Tibial nerve (tissue), 4 donors: ENCODE results near the gene MAML3.

Experiments
- EP300 ChIP-seq, 2 donors: sonication (generic); formaldehyde crosslinking; IDR thresholded peaks; one replicate each; pipeline ENCODE4 v1.6.1; 2017; ENCODE audit warnings: antibody characterized with exemption in 2 of 2, mild to moderate bottlenecking in 1 of 2
- TF ChIP-seq, protein P1 (sequence below), 5 experiments: fragments of 200-600 bp in 3 of 5; fragments of 450-650 bp in 2 of 5; sonication (generic) in 3 of 5; IDR thresholded peaks; one replicate each; pipeline ENCODE4 v1.5.1; 2016 to 2019; ENCODE audit warnings: antibody characterized with exemption in 5 of 5, mild to moderate bottlenecking in 3 of 5, moderate library complexity in 2 of 5

DNA sequence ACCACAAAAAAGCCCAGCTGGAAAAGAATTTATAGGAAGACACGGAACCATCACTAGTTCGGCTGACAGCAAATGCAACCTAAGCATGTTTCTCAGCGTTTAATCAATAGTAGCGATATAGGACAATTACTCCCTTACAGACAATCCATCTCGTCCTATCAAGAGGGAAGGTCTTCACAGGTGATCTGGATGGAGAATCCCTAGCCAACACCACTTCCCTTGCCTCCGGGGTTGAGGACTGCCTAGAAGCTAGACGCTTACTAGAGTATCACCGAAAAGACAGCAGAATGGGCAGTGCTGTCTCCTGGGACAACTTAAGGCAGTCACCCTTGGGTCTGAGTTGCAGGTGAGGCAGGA lies 32.1 kb upstream of the MAML3 start:
- no peak for TF ChIP-seq EP300 (IDR thresholded peaks at IDR 0.05)
- TF ChIP-seq, protein P1, sequence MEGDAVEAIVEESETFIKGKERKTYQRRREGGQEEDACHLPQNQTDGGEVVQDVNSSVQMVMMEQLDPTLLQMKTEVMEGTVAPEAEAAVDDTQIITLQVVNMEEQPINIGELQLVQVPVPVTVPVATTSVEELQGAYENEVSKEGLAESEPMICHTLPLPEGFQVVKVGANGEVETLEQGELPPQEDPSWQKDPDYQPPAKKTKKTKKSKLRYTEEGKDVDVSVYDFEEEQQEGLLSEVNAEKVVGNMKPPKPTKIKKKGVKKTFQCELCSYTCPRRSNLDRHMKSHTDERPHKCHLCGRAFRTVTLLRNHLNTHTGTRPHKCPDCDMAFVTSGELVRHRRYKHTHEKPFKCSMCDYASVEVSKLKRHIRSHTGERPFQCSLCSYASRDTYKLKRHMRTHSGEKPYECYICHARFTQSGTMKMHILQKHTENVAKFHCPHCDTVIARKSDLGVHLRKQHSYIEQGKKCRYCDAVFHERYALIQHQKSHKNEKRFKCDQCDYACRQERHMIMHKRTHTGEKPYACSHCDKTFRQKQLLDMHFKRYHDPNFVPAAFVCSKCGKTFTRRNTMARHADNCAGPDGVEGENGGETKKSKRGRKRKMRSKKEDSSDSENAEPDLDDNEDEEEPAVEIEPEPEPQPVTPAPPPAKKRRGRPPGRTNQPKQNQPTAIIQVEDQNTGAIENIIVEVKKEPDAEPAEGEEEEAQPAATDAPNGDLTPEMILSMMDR (IDR thresholded peaks at IDR 0.05) = no peak
